ENCODE data around the gene FBLN7. TPM values are rescaled to one million over a fixed set of nuclear protein-coding genes. Genes with fewer than 3 reads are reported as not detected.

Gene FBLN7
- total RNA-seq, 2 donors from 2014 or later = 0.86 to 3.5 TPM

GRCh38 chr2:112121682-112122254 lies 16.4 kb upstream of the FBLN7 start:
- Histone ChIP-seq H3K36me3 (peaks cover 6% of the 10 kb centered on the region), H3K4me1 (no peaks in the 10 kb centered on the region), H3K27me3 (no peaks in the 10 kb centered on the region), H3K4me3 (no peak overlapping the region), H3K9me3 (no peaks in the 10 kb centered on the region), H3K27ac (no peak overlapping the region)
- TF ChIP-seq CTCF (IDR thresholded peaks at IDR 0.05) = peak; percentile 31 to 76
- DNase-seq (ENCODE audit: low spot score) = no peak

- no peak for TF ChIP-seq CTCF (IDR thresholded peaks at IDR 0.05)
- DNase-seq (ENCODE audit: low spot score) = no peak
- Histone ChIP-seq H3K27me3 (no peaks in the 10 kb centered on the region), H3K27ac (no peak overlapping the region), H3K4me1 (no peaks in the 10 kb centered on the region), H3K36me3 (no peaks in the 10 kb centered on the region), H3K9me3 (peaks cover 0 to 6% of the 10 kb centered on the region in 2 donors), H3K4me3 (no peak overlapping the region)
Measured at GRCh38 chr2:112129060-112129459, 9.1 kb upstream of the FBLN7 start.

- no peak for DNase-seq (ENCODE audit: low spot score)
- no peak for TF ChIP-seq CTCF (IDR thresholded peaks at IDR 0.05)
- Histone ChIP-seq H3K4me1 (peaks cover 0 to 4% of the 10 kb centered on the region in 2 donors), H3K9me3 (peaks cover 0 to 6% of the 10 kb centered on the region in 2 donors), H3K36me3 (no peaks in the 10 kb centered on the region), H3K27me3 (no peaks in the 10 kb centered on the region), H3K27ac (no peak overlapping the region), H3K4me3 (no peak overlapping the region)
Measured at GRCh38 chr2:112133344-112133743, 4.8 kb upstream of the FBLN7 start.

DNA sequence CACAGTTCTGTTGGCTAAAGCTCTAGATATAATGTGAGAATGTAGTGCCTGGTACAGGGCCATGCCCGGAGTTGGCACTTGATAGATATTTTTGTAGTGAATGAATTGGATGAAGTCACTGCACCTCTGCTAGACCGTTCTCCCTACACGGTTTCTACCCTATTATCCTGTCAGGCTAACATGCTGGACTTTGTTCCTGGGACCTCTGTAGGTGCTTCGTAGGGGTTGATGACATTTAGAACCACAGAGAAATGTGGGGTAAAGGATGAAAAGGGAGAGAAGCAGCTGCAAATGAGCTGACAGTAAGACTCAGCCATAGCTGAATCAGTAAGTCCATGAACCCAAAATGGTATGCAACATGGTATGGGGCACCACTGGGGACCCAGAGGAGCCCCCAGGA lies 4.1 kb upstream of the FBLN7 start:
- H3K36me3 ChIP-seq = no peaks in the 10 kb centered on the region
- no peak overlapping the region for H3K27ac ChIP-seq
- H3K9me3 ChIP-seq = peaks cover 0 to 6% of the 10 kb centered on the region in 2 donors
- H3K27me3 ChIP-seq = no peaks in the 10 kb centered on the region
- no peak for DNase-seq (ENCODE audit: low spot score)
- no peak for TF ChIP-seq CTCF (IDR thresholded peaks at IDR 0.05)
- H3K4me3 ChIP-seq = no peak overlapping the region
- peaks cover 0 to 4% of the 10 kb centered on the region in 2 donors for H3K4me1 ChIP-seq

DNA sequence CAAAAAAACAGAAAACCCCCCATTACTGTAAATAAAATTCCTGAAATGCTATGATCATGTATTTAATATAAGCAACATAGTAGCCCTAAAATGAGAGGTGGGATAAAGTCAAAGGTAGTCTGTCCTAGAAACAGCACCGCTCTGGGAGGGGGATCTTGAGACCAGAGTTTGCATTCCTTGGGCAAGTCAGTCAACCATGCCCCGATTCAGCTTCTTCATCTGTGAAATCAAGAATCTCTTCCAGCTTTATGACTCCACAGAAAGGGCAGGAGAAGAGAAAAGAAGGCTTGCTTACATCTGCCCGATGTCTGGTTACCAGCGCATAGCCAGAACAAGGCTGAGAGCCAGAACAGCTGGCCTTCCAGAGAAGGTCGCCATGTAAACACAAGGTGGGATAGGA lies 2.1 kb upstream of the FBLN7 start:
- Histone ChIP-seq H3K36me3 (no peaks in the 10 kb centered on the region), H3K4me1 (peaks cover 0 to 10% of the 10 kb centered on the region in 2 donors), H3K27ac (no peak overlapping the region), H3K4me3 (no peak overlapping the region), H3K27me3 (no peaks in the 10 kb centered on the region), H3K9me3 (peaks cover 0 to 6% of the 10 kb centered on the region in 2 donors)
- DNase-seq (ENCODE audit: low spot score) = peak; percentile 46
- no peak for TF ChIP-seq CTCF (IDR thresholded peaks at IDR 0.05)
